HEK293 (cell line): ENCODE measurements around the gene SYN1.
A peak's percentile ranks its signal among the peaks of the same experiment; 100 is the strongest.

Experiments used
- IKZF3 ChIP-seq: fragments of 450-650 bp; IDR thresholded peaks from 2 replicates; pipeline ENCODE4 v1.5.0; 2018; ENCODE audit warnings: missing biosample characterization, mild to moderate bottlenecking, missing genetic modification characterization, moderate library complexity
- KLF9 ChIP-seq: fragments of 450-650 bp; formaldehyde crosslinking; IDR thresholded peaks from 2 replicates; pipeline ENCODE4 v1.5.1; 2016; ENCODE audit warnings: missing biosample characterization, missing genetic modification characterization, low read depth
- MEIS1 ChIP-seq: sonication (generic); formaldehyde crosslinking; IDR thresholded peaks from 2 replicates; pipeline ENCODE4 v1.8.1; 2022; ENCODE audit warnings: missing genetic modification reagents, mild to moderate bottlenecking, borderline replicate concordance
- YY1 ChIP-seq: fragments of 450-650 bp; formaldehyde crosslinking; IDR thresholded peaks from 2 replicates; pipeline ENCODE4 v1.5.1; 2018; ENCODE audit warnings: missing biosample characterization, missing genetic modification characterization
- ZBTB1 ChIP-seq: fragments of 450-650 bp; formaldehyde crosslinking; IDR thresholded peaks from 2 replicates; pipeline ENCODE4 v1.5.1; 2016; ENCODE audit warnings: missing biosample characterization, missing genetic modification characterization
- ZBTB20 ChIP-seq: fragments of 450-650 bp; formaldehyde crosslinking; IDR thresholded peaks from 2 replicates; pipeline ENCODE4 v1.5.1; 2016; ENCODE audit warnings: missing biosample characterization, missing genetic modification characterization
- ZFHX2 ChIP-seq: fragments of 450-650 bp; formaldehyde crosslinking; conservative IDR thresholded peaks from 2 replicates; pipeline ENCODE4 v1.5.1; 2016; ENCODE audit warnings: missing biosample characterization, missing genetic modification characterization
- ZNF138 ChIP-seq: fragments of 450-650 bp; formaldehyde crosslinking; IDR thresholded peaks from 2 replicates; pipeline ENCODE4 v1.5.1; 2016; ENCODE audit warnings: missing biosample characterization, missing genetic modification characterization, borderline replicate concordance
- ZNF157 ChIP-seq: fragments of 450-650 bp; formaldehyde crosslinking; IDR thresholded peaks from 2 replicates; pipeline ENCODE4 v1.5.1; 2016; ENCODE audit warnings: missing biosample characterization, missing genetic modification characterization
- ZNF16 ChIP-seq: fragments of 450-650 bp; formaldehyde crosslinking; IDR thresholded peaks from 2 replicates; pipeline ENCODE4 v1.5.1; 2016; ENCODE audit warnings: low read depth, missing biosample characterization, missing genetic modification characterization
- ZNF169 ChIP-seq: fragments of 450-650 bp; formaldehyde crosslinking; IDR thresholded peaks from 2 replicates; pipeline ENCODE4 v1.5.1; 2016; ENCODE audit warnings: missing biosample characterization, missing genetic modification characterization
- ZNF175 ChIP-seq: fragments of 450-650 bp; formaldehyde crosslinking; IDR thresholded peaks from 2 replicates; pipeline ENCODE4 v1.5.1; 2016; ENCODE audit warnings: missing biosample characterization, missing genetic modification characterization
- ZNF19 ChIP-seq: fragments of 450-650 bp; formaldehyde crosslinking; IDR thresholded peaks from 2 replicates; pipeline ENCODE4; 2016; ENCODE audit warnings: missing biosample characterization, missing genetic modification characterization, low read depth
- ZNF223 ChIP-seq: fragments of 450-650 bp; formaldehyde crosslinking; IDR thresholded peaks from 2 replicates; pipeline ENCODE4 v1.5.1; 2016; ENCODE audit warnings: missing biosample characterization, missing genetic modification characterization
- ZNF24 ChIP-seq: fragments of 450-650 bp; formaldehyde crosslinking; IDR thresholded peaks from 2 replicates; pipeline ENCODE4 v1.5.1; 2016; ENCODE audit warnings: missing biosample characterization, missing genetic modification characterization
- ZNF280D ChIP-seq: fragments of 450-650 bp; formaldehyde crosslinking; IDR thresholded peaks from 2 replicates; pipeline ENCODE4 v1.5.1; 2016; ENCODE audit warnings: missing biosample characterization, missing genetic modification characterization
- ZNF292 ChIP-seq: fragments of 450-650 bp; formaldehyde crosslinking; IDR thresholded peaks from 2 replicates; pipeline ENCODE4 v1.5.1; 2016; ENCODE audit warnings: low read depth, missing biosample characterization, missing genetic modification characterization, borderline replicate concordance
- ZNF37A ChIP-seq: fragments of 450-650 bp; IDR thresholded peaks from 2 replicates; pipeline ENCODE4 v1.5.1; 2018; ENCODE audit warnings: missing biosample characterization, missing genetic modification characterization
- ZNF501 ChIP-seq: fragments of 450-650 bp; formaldehyde crosslinking; IDR thresholded peaks from 2 replicates; pipeline ENCODE4 v1.5.1; 2016; ENCODE audit warnings: missing biosample characterization, missing genetic modification characterization
- ZNF530 ChIP-seq: fragments of 450-650 bp; formaldehyde crosslinking; IDR thresholded peaks from 2 replicates; pipeline ENCODE4 v1.5.1; 2016; ENCODE audit warnings: low read depth, missing biosample characterization, missing genetic modification characterization
- ZNF549 ChIP-seq: fragments of 450-650 bp; IDR thresholded peaks from 2 replicates; pipeline ENCODE4 v1.5.1; 2018; ENCODE audit warnings: missing biosample characterization, missing genetic modification characterization, mild to moderate bottlenecking, inconsistent platforms, moderate library complexity
- ZNF580 ChIP-seq: fragments of 450-650 bp; formaldehyde crosslinking; IDR thresholded peaks from 2 replicates; pipeline ENCODE4 v1.5.1; 2016; ENCODE audit warnings: missing biosample characterization, missing genetic modification characterization
- ZNF600 ChIP-seq: fragments of 450-650 bp; formaldehyde crosslinking; IDR thresholded peaks from 2 replicates; pipeline ENCODE4 v1.5.1; 2016; ENCODE audit warnings: missing biosample characterization, missing genetic modification characterization
- ZNF621 ChIP-seq: fragments of 450-650 bp; formaldehyde crosslinking; IDR thresholded peaks from 2 replicates; pipeline ENCODE4 v1.5.1; 2017; ENCODE audit warnings: missing biosample characterization, missing genetic modification characterization
- ZNF624 ChIP-seq: fragments of 450-650 bp; formaldehyde crosslinking; IDR thresholded peaks from 2 replicates; pipeline ENCODE4 v1.5.1; 2017; ENCODE audit warnings: missing biosample characterization, missing genetic modification characterization
- ZNF664 ChIP-seq: fragments of 450-650 bp; formaldehyde crosslinking; IDR thresholded peaks from 2 replicates; pipeline ENCODE4 v1.5.1; 2016; ENCODE audit warnings: missing biosample characterization, missing genetic modification characterization
- ZNF670 ChIP-seq: fragments of 450-650 bp; formaldehyde crosslinking; IDR thresholded peaks from 2 replicates; pipeline ENCODE4 v1.5.1; 2016; ENCODE audit warnings: missing biosample characterization, missing genetic modification characterization, low read depth
- ZNF785 ChIP-seq: fragments of 450-650 bp; formaldehyde crosslinking; IDR thresholded peaks from 2 replicates; pipeline ENCODE4 v1.5.1; 2016; ENCODE audit warnings: missing biosample characterization, missing genetic modification characterization
- TF ChIP-seq, protein P1 (sequence below): fragments of 450-650 bp; formaldehyde crosslinking; IDR thresholded peaks from 2 replicates; pipeline ENCODE4 v1.5.1; 2016; ENCODE audit warnings: missing biosample characterization, missing genetic modification characterization
- TF ChIP-seq, protein P2 (sequence below): fragments of 450-650 bp; formaldehyde crosslinking; IDR thresholded peaks from 2 replicates; pipeline ENCODE4 v1.5.1; 2016; ENCODE audit warnings: missing biosample characterization, missing genetic modification characterization, borderline replicate concordance
- TF ChIP-seq, protein P3 (sequence below): fragments of 450-650 bp; formaldehyde crosslinking; IDR thresholded peaks from 2 replicates; pipeline ENCODE4 v1.5.1; 2016; ENCODE audit warnings: missing biosample characterization, missing genetic modification characterization
- TF ChIP-seq, protein P4 (sequence below): fragments of 450-650 bp; formaldehyde crosslinking; IDR thresholded peaks from 2 replicates; pipeline ENCODE4 v1.5.1; 2016; ENCODE audit warnings: missing biosample characterization, missing genetic modification characterization, low read depth

The SYN1 gene

GRCh38 chrX:47523297-47523696 is 96.4 kb downstream of the SYN1 start (continued):
- peak; percentile 59; the same call in 1 of the 2 replicates for TF ChIP-seq ZNF600 (tag by site-specific recombination)
- TF ChIP-seq ZNF785 (tag by site-specific recombination), result no peak
- TF ChIP-seq ZNF621, result no peak
- TF ChIP-seq ZFHX2 (tag by site-specific recombination), result peak; percentile 64
- no peak for TF ChIP-seq ZNF670 (tag by site-specific recombination)
- TF ChIP-seq ZNF19, result no peak
- TF ChIP-seq ZNF280D, result peak; percentile 27; the same call in 1 of the 2 replicates
- TF ChIP-seq ZNF157, result no peak
- TF ChIP-seq ZNF169, result no peak
- TF ChIP-seq ZNF549 (tag by site-specific recombination), result no peak
- TF ChIP-seq ZNF292 (tag by site-specific recombination), result no peak
- no peak for TF ChIP-seq ZNF37A (tag by site-specific recombination)
- no peak for TF ChIP-seq YY1 (tag by site-specific recombination)
- no peak for TF ChIP-seq ZNF501 (tag by site-specific recombination)
- no peak for TF ChIP-seq ZBTB20 (tag by site-specific recombination)
- no peak for TF ChIP-seq ZNF138 (tag by site-specific recombination)
- no peak for TF ChIP-seq ZNF16 (tag by site-specific recombination)
- TF ChIP-seq ZNF175 (tag by site-specific recombination), result no peak
- TF ChIP-seq, protein P1, sequence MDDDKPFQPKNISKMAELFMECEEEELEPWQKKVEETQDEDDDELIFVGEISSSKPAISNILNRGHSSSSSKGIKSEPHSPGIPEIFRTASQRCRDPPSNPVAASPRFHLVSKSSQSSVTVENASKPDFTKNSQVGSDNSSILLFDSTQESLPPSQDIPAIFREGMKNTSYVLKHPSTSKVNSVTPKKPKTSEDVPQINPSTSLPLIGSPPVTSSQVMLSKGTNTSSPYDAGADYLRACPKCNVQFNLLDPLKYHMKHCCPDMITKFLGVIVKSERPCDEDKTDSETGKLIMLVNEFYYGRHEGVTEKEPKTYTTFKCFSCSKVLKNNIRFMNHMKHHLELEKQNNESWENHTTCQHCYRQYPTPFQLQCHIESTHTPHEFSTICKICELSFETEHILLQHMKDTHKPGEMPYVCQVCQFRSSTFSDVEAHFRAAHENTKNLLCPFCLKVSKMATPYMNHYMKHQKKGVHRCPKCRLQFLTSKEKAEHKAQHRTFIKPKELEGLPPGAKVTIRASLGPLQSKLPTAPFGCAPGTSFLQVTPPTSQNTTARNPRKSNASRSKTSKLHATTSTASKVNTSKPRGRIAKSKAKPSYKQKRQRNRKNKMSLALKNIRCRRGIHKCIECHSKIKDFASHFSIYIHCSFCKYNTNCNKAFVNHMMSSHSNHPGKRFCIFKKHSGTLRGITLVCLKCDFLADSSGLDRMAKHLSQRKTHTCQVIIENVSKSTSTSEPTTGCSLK (tag by site-specific recombination), result no peak
- no peak for TF ChIP-seq ZNF624 (tag by site-specific recombination)
- TF ChIP-seq KLF9 (tag by site-specific recombination), result peak; percentile 77; the same call in 1 of the 2 replicates
- no peak for TF ChIP-seq ZNF664 (tag by site-specific recombination)
- no peak for TF ChIP-seq ZNF223 (tag by site-specific recombination)
- TF ChIP-seq ZNF580 (tag by site-specific recombination), result no peak
- TF ChIP-seq ZNF24, result no peak
- no peak for TF ChIP-seq IKZF3 (tag by site-specific recombination)
- TF ChIP-seq, protein P2, sequence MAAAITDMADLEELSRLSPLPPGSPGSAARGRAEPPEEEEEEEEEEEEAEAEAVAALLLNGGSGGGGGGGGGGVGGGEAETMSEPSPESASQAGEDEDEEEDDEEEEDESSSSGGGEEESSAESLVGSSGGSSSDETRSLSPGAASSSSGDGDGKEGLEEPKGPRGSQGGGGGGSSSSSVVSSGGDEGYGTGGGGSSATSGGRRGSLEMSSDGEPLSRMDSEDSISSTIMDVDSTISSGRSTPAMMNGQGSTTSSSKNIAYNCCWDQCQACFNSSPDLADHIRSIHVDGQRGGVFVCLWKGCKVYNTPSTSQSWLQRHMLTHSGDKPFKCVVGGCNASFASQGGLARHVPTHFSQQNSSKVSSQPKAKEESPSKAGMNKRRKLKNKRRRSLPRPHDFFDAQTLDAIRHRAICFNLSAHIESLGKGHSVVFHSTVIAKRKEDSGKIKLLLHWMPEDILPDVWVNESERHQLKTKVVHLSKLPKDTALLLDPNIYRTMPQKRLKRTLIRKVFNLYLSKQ (tag by site-specific recombination), result no peak
- TF ChIP-seq, protein P3, sequence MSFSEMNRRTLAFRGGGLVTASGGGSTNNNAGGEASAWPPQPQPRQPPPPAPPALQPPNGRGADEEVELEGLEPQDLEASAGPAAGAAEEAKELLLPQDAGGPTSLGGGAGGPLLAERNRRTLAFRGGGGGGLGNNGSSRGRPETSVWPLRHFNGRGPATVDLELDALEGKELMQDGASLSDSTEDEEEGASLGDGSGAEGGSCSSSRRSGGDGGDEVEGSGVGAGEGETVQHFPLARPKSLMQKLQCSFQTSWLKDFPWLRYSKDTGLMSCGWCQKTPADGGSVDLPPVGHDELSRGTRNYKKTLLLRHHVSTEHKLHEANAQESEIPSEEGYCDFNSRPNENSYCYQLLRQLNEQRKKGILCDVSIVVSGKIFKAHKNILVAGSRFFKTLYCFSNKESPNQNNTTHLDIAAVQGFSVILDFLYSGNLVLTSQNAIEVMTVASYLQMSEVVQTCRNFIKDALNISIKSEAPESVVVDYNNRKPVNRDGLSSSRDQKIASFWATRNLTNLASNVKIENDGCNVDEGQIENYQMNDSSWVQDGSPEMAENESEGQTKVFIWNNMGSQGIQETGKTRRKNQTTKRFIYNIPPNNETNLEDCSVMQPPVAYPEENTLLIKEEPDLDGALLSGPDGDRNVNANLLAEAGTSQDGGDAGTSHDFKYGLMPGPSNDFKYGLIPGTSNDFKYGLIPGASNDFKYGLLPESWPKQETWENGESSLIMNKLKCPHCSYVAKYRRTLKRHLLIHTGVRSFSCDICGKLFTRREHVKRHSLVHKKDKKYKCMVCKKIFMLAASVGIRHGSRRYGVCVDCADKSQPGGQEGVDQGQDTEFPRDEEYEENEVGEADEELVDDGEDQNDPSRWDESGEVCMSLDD (tag by site-specific recombination), result no peak
- TF ChIP-seq, protein P4, sequence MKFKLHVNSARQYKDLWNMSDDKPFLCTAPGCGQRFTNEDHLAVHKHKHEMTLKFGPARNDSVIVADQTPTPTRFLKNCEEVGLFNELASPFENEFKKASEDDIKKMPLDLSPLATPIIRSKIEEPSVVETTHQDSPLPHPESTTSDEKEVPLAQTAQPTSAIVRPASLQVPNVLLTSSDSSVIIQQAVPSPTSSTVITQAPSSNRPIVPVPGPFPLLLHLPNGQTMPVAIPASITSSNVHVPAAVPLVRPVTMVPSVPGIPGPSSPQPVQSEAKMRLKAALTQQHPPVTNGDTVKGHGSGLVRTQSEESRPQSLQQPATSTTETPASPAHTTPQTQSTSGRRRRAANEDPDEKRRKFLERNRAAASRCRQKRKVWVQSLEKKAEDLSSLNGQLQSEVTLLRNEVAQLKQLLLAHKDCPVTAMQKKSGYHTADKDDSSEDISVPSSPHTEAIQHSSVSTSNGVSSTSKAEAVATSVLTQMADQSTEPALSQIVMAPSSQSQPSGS, result no peak
- TF ChIP-seq MEIS1 (CRISPR knock-in tag), result no peak
- TF ChIP-seq ZNF530, result no peak
- no peak for TF ChIP-seq ZBTB1
